ENCODE results near the gene CYP3A7.
"Not testable (repeated sequence)": the region's sequence is repeated elsewhere in the genome, so short reads cannot be mapped to it uniquely, and the experiment has no call there.

CYP3A7 gene

DNA sequence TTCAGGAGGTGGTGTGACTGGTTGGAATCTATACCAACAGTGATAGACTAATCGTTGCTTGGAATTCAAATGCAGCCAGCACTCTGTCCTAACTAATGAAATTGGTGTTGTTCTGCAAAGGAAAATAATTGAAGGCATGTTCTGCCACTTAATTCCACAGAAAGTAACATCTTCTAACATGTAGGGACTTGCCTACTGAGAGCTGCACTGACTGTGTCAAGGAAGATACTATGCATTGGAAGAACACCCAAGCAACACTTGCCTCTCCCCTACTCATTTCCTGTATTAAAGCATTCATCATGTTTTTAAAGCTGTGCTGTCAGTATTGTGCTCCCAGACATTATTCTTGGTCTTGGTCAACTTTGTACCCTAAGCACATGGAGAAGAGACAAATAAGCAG, 2.7 kb upstream of the CYP3A7 start:
- H3K9ac ChIP-seq (ENCODE audit: low read length): no peak overlapping the region
- H3K4me1 ChIP-seq (ENCODE audit: insufficient read depth, low read length, severe bottlenecking): no peaks in the 10 kb centered on the region
- no peak overlapping the region for H3K27ac ChIP-seq (ENCODE audit: low read depth, low read length, poor library complexity, severe bottlenecking)
- H3K4me3 ChIP-seq (ENCODE audit: low read depth, low read length, poor library complexity, severe bottlenecking): no peak overlapping the region
- TF ChIP-seq EZH2 (IDR thresholded peaks at IDR 0.05; ENCODE audit: borderline replicate concordance, low read length): no peak
- TF ChIP-seq, protein P1, sequence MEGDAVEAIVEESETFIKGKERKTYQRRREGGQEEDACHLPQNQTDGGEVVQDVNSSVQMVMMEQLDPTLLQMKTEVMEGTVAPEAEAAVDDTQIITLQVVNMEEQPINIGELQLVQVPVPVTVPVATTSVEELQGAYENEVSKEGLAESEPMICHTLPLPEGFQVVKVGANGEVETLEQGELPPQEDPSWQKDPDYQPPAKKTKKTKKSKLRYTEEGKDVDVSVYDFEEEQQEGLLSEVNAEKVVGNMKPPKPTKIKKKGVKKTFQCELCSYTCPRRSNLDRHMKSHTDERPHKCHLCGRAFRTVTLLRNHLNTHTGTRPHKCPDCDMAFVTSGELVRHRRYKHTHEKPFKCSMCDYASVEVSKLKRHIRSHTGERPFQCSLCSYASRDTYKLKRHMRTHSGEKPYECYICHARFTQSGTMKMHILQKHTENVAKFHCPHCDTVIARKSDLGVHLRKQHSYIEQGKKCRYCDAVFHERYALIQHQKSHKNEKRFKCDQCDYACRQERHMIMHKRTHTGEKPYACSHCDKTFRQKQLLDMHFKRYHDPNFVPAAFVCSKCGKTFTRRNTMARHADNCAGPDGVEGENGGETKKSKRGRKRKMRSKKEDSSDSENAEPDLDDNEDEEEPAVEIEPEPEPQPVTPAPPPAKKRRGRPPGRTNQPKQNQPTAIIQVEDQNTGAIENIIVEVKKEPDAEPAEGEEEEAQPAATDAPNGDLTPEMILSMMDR (IDR thresholded peaks at IDR 0.05; ENCODE audit: low read length): no peak
- no peaks in the 10 kb centered on the region for H3K27me3 ChIP-seq (ENCODE audit: insufficient read depth, low read length)
- no peaks in the 10 kb centered on the region for H4K20me1 ChIP-seq (ENCODE audit: insufficient read depth, low read length)
- no peak overlapping the region for H3K4me2 ChIP-seq (ENCODE audit: low read length)
- H2AFZ ChIP-seq (ENCODE audit: low read length): no peak overlapping the region
- no peaks in the 10 kb centered on the region for H3F3A ChIP-seq (ENCODE audit: insufficient read depth, low read length)
- no peaks in the 10 kb centered on the region for H3K9me3 ChIP-seq (ENCODE audit: low read length)
- H3K36me3 ChIP-seq (ENCODE audit: insufficient read depth, low read length): no peaks in the 10 kb centered on the region
- no peaks in the 10 kb centered on the region for H3K79me2 ChIP-seq (ENCODE audit: insufficient read depth, low read length)
- no peaks in the 10 kb centered on the region for H3K9me2 ChIP-seq (ENCODE audit: low read depth, low read length)

DNA sequence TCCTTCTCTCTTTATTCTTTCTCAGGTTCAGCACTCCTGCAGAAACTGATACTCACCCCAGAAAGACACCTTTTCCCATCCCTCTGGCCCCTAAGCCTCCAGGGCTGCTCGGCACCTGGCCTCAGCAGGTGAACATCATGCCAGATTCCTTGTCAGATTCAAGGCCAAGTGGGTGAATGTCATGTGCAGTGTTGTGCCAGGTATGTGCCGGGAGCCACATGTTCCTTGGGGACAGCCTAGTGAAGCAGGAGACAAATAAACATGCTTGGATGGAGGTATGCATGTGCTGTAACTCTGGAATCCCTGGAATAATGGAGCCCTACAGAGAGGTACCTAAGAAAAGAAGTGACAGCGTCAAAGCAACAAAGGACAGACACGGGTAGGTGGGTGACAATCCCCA, 1.7 kb upstream of the CYP3A7 start:
- not testable (repeated sequence) for H3K27ac ChIP-seq (ENCODE audit: low read depth, low read length, poor library complexity, severe bottlenecking); H3K9me2 ChIP-seq (ENCODE audit: low read depth, low read length); H3K9me3 ChIP-seq (ENCODE audit: low read length); H3K27me3 ChIP-seq (ENCODE audit: insufficient read depth, low read length); H4K20me1 ChIP-seq (ENCODE audit: insufficient read depth, low read length); H3K79me2 ChIP-seq (ENCODE audit: insufficient read depth, low read length); H3K36me3 ChIP-seq (ENCODE audit: insufficient read depth, low read length); H3K4me2 ChIP-seq (ENCODE audit: low read length); H3K9ac ChIP-seq (ENCODE audit: low read length); H3K4me1 ChIP-seq (ENCODE audit: insufficient read depth, low read length, severe bottlenecking); H3F3A ChIP-seq (ENCODE audit: insufficient read depth, low read length); H3K4me3 ChIP-seq (ENCODE audit: low read depth, low read length, poor library complexity, severe bottlenecking); H2AFZ ChIP-seq (ENCODE audit: low read length)

DNA sequence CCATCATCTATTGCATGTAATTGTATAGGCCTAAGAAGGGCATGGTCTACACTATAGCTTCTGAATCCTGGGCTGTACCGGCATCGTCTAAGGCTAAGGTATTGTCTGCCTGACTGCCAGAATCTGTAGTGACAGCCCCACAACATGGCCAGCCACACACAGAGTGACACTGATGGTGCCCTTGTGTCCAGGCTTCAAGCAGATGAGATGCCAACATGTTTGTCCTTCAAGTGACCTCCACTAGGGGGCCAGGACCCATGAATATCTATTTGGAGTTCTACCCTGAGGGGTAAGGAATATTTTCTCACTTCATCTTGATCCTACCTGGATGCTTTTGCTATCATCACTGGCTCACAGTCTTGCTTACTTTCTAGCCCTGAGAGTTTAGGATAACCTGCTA, 1.5 kb downstream of the CYP3A7 start:
- H3K9ac ChIP-seq (ENCODE audit: low read length): no peak overlapping the region
- no peaks in the 10 kb centered on the region for H3K36me3 ChIP-seq (ENCODE audit: insufficient read depth, low read length)
- no peak overlapping the region for H3K4me3 ChIP-seq (ENCODE audit: low read depth, low read length, poor library complexity, severe bottlenecking)
- H3K9me2 ChIP-seq (ENCODE audit: low read depth, low read length): no peaks in the 10 kb centered on the region
- H2AFZ ChIP-seq (ENCODE audit: low read length): no peak overlapping the region
- no peaks in the 10 kb centered on the region for H3F3A ChIP-seq (ENCODE audit: insufficient read depth, low read length)
- no peaks in the 10 kb centered on the region for H3K9me3 ChIP-seq (ENCODE audit: low read length)
- no peak overlapping the region for H3K27ac ChIP-seq (ENCODE audit: low read depth, low read length, poor library complexity, severe bottlenecking)
- H3K27me3 ChIP-seq (ENCODE audit: insufficient read depth, low read length): no peaks in the 10 kb centered on the region
- TF ChIP-seq EZH2 (IDR thresholded peaks at IDR 0.05; ENCODE audit: borderline replicate concordance, low read length): no peak
- TF ChIP-seq, protein P1 (IDR thresholded peaks at IDR 0.05; ENCODE audit: low read length): peak; percentile 62
- no peaks in the 10 kb centered on the region for H3K4me1 ChIP-seq (ENCODE audit: insufficient read depth, low read length, severe bottlenecking)
- no peaks in the 10 kb centered on the region for H4K20me1 ChIP-seq (ENCODE audit: insufficient read depth, low read length)
- no peak overlapping the region for H3K4me2 ChIP-seq (ENCODE audit: low read length)
- H3K79me2 ChIP-seq (ENCODE audit: insufficient read depth, low read length): no peaks in the 10 kb centered on the region

DNA sequence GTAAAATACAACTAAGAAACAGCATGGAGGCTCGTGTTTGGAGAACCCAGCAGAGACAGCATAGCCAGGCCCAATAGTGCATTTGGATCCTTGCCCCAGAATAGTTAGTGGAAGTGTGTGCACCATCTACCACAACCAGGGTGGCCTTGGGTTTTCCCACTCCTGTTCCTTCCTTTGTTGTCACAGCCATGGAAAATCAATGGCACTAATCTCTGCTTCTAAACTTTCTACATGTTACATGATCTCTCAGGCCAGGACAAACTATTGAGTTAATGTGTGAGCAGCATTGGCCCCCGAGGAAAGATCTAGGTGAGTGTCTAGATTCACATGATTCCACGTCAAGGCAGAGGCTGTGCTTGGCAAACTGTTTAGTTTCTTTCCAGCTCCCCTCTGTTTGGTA, 2.0 kb downstream of the CYP3A7 start:
- H3K9me2 ChIP-seq (ENCODE audit: low read depth, low read length): no peaks in the 10 kb centered on the region
- no peaks in the 10 kb centered on the region for H3K27me3 ChIP-seq (ENCODE audit: insufficient read depth, low read length)
- no peak overlapping the region for H3K4me3 ChIP-seq (ENCODE audit: low read depth, low read length, poor library complexity, severe bottlenecking)
- TF ChIP-seq, protein P1 (IDR thresholded peaks at IDR 0.05; ENCODE audit: low read length): no peak
- no peak for TF ChIP-seq EZH2 (IDR thresholded peaks at IDR 0.05; ENCODE audit: borderline replicate concordance, low read length)
- H3K4me1 ChIP-seq (ENCODE audit: insufficient read depth, low read length, severe bottlenecking): no peaks in the 10 kb centered on the region
- no peak overlapping the region for H3K4me2 ChIP-seq (ENCODE audit: low read length)
- no peaks in the 10 kb centered on the region for H3K9me3 ChIP-seq (ENCODE audit: low read length)
- no peaks in the 10 kb centered on the region for H3K36me3 ChIP-seq (ENCODE audit: insufficient read depth, low read length)
- H3K27ac ChIP-seq (ENCODE audit: low read depth, low read length, poor library complexity, severe bottlenecking): no peak overlapping the region
- no peak overlapping the region for H2AFZ ChIP-seq (ENCODE audit: low read length)
- no peaks in the 10 kb centered on the region for H3K79me2 ChIP-seq (ENCODE audit: insufficient read depth, low read length)
- H3K9ac ChIP-seq (ENCODE audit: low read length): no peak overlapping the region
- H3F3A ChIP-seq (ENCODE audit: insufficient read depth, low read length): no peaks in the 10 kb centered on the region
- H4K20me1 ChIP-seq (ENCODE audit: insufficient read depth, low read length): no peaks in the 10 kb centered on the region
